Activated B cell treated with CpG ODN at 0.5 μM for 24 hours (primary cell): ENCODE data around the gene MED15. TPM values are rescaled to one million over a fixed set of nuclear protein-coding genes. Genes with fewer than 3 reads are reported as not detected.
A peak's percentile ranks its signal among the peaks of the same experiment; 100 is the strongest.

Experiments used
- ATAC-seq: fragments of 200-7000 bp; cut with Tn5 transposase; one replicate; pipeline ENCODE4 v1.10.0; 2021; ENCODE audit warnings: low read depth, mild to moderate bottlenecking, moderate library complexity
- CTCF ChIA-PET: fragments of 350-600 bp; sonication (Branson Sonifier 250); formaldehyde crosslinking; loops from one replicate; lab custom pipeline; 2021; ENCODE audit warnings: antibody characterized with exemption; lab: Charles Lee
- POLR2A ChIA-PET: fragments of 350-600 bp; sonication (Branson Sonifier 250); formaldehyde crosslinking; loops from one replicate; lab custom pipeline; 2021; ENCODE audit warnings: antibody characterized with exemption; lab: Charles Lee
- DNase-seq: peaks from one replicate; pipeline ENCODE4 v3.0.0; 2022
- H3K27ac Mint-ChIP-seq: one replicate; pipeline ENCODE4 v1.8.0; 2020; ENCODE audit warnings: mixed read lengths
- H3K27me3 Mint-ChIP-seq: one replicate; pipeline ENCODE4 v1.8.0; 2021; ENCODE audit warnings: mixed read lengths
- H3K36me3 Mint-ChIP-seq: one replicate; pipeline ENCODE4 v1.8.0; 2021; ENCODE audit warnings: low read depth, mixed read lengths
- H3K4me1 Mint-ChIP-seq: one replicate; pipeline ENCODE4 v1.8.0; 2021; ENCODE audit warnings: mixed read lengths
- H3K4me3 Mint-ChIP-seq: one replicate; pipeline ENCODE4 v1.8.0; 2020; ENCODE audit warnings: mild to moderate bottlenecking, mixed read lengths
- H3K9me3 Mint-ChIP-seq: one replicate; pipeline ENCODE4 v1.8.0; 2020; ENCODE audit warnings: mixed read lengths
- CTCF ChIP-seq: fragments of 200-600 bp; IDR thresholded peaks from one replicate; pipeline ENCODE4 v1.8.0; 2022; ENCODE audit warnings: antibody characterized with exemption, mild to moderate bottlenecking
- intact Hi-C: fragments of 100-400 bp; cut with micrococcal nuclease; formaldehyde crosslinking; loops from one replicate; pipeline ENCODE4 v1.15.1; 2024
- total RNA-seq: library from RNA; stranded (reverse); gene quantifications from 2 replicates; pipeline ENCODE4 v1.2.3, GENCODE V29; 2022

MED15 gene
- total RNA-seq, 1 donor from 2014 or later, result 127 TPM

- H3K27ac Mint-ChIP-seq, result no peak overlapping the region
- H3K9me3 Mint-ChIP-seq, result no peaks in the 10 kb centered on the region
- TF ChIP-seq CTCF, result no peak
- CTCF ChIA-PET, result no interaction called here
- H3K4me1 Mint-ChIP-seq, result peaks cover 32% of the 10 kb centered on the region
- H3K36me3 Mint-ChIP-seq, result peaks cover 23% of the 10 kb centered on the region
- no peak for ATAC-seq
- no peak for DNase-seq
- intact Hi-C loops, result no loop called here
- POLR2A ChIA-PET, result no interaction called here
- no peaks in the 10 kb centered on the region for H3K27me3 Mint-ChIP-seq
- no peak overlapping the region for H3K4me3 Mint-ChIP-seq
Observed at GRCh38 chr22:20490941-20491307, 16.5 kb upstream of the MED15 start.

- DNase-seq (no peak), ATAC-seq (no peak)
- Mint-ChIP-seq H3K9me3 (no peaks in the 10 kb centered on the region), H3K36me3 (peaks cover 20% of the 10 kb centered on the region), H3K4me1 (peaks cover 33% of the 10 kb centered on the region), H3K27ac (no peak overlapping the region), H3K4me3 (no peak overlapping the region), H3K27me3 (no peaks in the 10 kb centered on the region)
- TF ChIP-seq CTCF, result no peak
- ChIA-PET POLR2A (no interaction called here), CTCF (no interaction called here)
- intact Hi-C loops, result no loop called here
Observed at GRCh38 chr22:20491346-20491745, 16.1 kb upstream of the MED15 start.

- intact Hi-C loops, result loop anchor here (1.0 to 5.0 kb wide), 2 partner anchors 202 to 363 kb away; partner anchors contain the start of gene ZDHHC8
- ATAC-seq, result peak; percentile 32
- H3K4me1 Mint-ChIP-seq, result peaks cover 29% of the 10 kb centered on the region
Observed at GRCh38 chr22:20494978-20495860, 12.2 kb upstream of the MED15 start, which contains the start of gene KLHL22. TSS of gene KLHL22 (minus strand) at chr22:20495795. CDS start at chr22:20489211, 6,584 bp downstream.

GRCh38 chr22:20495861-20496681, 11.3 kb upstream of the MED15 start:
- CTCF ChIA-PET, result interaction anchor here (1.0 kb wide), 2 partner anchors 32 to 78 kb away, joined by 5 to 6 read pairs; no protein-coding TSS in a partner anchor
- Mint-ChIP-seq H3K27ac (peak overlapping the region; percentile 93), H3K4me3 (peak overlapping the region; percentile 92), H3K4me1 (peaks cover 28% of the 10 kb centered on the region), H3K36me3 (no peaks in the 10 kb centered on the region), H3K27me3 (no peaks in the 10 kb centered on the region), H3K9me3 (no peaks in the 10 kb centered on the region)
- peak; percentile 95 for DNase-seq
- peak; percentile 68 for TF ChIP-seq CTCF
- intact Hi-C loops, result loop anchor here (1.0 to 5.0 kb wide), 7 partner anchors 11 to 364 kb away; partner anchors contain the start of genes MED15 and ZDHHC8
- POLR2A ChIA-PET, result interaction anchor here (1.2 to 2.4 kb wide), 2 partner anchors 12 to 32 kb away, joined by 4 to 8 read pairs; partner anchors contain the start of gene MED15
- ATAC-seq, result peak; percentile 97

More at GRCh38 chr22:20494978-20495860, 12.2 kb upstream of the MED15 start, which contains the start of gene KLHL22:
- CTCF ChIA-PET, result interaction anchor here (0.7 to 1.4 kb wide), 4 partner anchors 12 to 77 kb away, joined by 3 to 6 read pairs (median 4); partner anchors contain the start of gene MED15
- H3K4me3 Mint-ChIP-seq, result peak within 1 kb of the TSS; percentile 92
- no peak for DNase-seq
- H3K9me3 Mint-ChIP-seq, result no peaks in the 10 kb centered on the region
- no peaks in the 10 kb centered on the region for H3K36me3 Mint-ChIP-seq
- TF ChIP-seq CTCF, result no peak
- POLR2A ChIA-PET, result interaction anchor here (0.7 to 2.4 kb wide), 4 partner anchors 12 to 102 kb away, joined by 3 to 8 read pairs (median 4); partner anchors contain the start of genes MED15 and ZNF74
- peak within 1 kb of the TSS; percentile 93 for H3K27ac Mint-ChIP-seq
- H3K27me3 Mint-ChIP-seq, result no peaks in the 10 kb centered on the region
